Measurements from ENCODE around the gene LIPA.
A peak's percentile ranks its signal among the peaks of the same experiment; 100 is the strongest.
"Not testable (repeated sequence)": the region's sequence is repeated elsewhere in the genome, so short reads cannot be mapped to it uniquely, and the experiment has no call there.

The LIPA gene

DNA sequence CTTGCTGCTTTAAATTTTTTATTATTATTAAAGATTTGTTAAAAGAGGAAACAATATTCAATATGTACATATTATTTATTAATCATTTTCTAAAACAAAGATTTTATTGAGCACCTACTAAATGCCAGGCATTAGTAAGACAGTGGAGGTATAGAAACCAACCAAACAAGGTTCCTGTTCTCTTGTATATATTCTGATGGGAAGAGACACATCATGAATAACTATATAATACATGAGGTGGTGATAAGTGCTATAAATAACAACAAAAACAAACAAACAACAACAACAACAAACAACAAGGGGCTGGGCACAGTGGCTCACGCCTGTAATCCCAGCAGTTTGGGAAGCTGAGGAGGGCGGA, 630 bp upstream of the LIPA start:
- Histone ChIP-seq H3K4me1 (ENCODE audit: control insufficient read depth in 1 of 2, insufficient read depth in 1 of 2, low read depth in 1 of 2, low read length in 1 of 2) (peaks cover 18 to 23% of the 10 kb centered on the region in 2 experiments), H3K27me3 (peaks cover 22% of the 10 kb centered on the region), H3K36me3 (no peaks in the 10 kb centered on the region), H3K27ac (no peak overlapping the region), H3K4me3 (ENCODE audit: low read depth in 1 of 2, low read length in 1 of 2) (peak overlapping the region; percentile 62 to 74), H3K9me3 (no peaks in the 10 kb centered on the region)
- TF ChIP-seq, protein P1, sequence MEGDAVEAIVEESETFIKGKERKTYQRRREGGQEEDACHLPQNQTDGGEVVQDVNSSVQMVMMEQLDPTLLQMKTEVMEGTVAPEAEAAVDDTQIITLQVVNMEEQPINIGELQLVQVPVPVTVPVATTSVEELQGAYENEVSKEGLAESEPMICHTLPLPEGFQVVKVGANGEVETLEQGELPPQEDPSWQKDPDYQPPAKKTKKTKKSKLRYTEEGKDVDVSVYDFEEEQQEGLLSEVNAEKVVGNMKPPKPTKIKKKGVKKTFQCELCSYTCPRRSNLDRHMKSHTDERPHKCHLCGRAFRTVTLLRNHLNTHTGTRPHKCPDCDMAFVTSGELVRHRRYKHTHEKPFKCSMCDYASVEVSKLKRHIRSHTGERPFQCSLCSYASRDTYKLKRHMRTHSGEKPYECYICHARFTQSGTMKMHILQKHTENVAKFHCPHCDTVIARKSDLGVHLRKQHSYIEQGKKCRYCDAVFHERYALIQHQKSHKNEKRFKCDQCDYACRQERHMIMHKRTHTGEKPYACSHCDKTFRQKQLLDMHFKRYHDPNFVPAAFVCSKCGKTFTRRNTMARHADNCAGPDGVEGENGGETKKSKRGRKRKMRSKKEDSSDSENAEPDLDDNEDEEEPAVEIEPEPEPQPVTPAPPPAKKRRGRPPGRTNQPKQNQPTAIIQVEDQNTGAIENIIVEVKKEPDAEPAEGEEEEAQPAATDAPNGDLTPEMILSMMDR (IDR thresholded peaks at IDR 0.05), result no peak

DNA sequence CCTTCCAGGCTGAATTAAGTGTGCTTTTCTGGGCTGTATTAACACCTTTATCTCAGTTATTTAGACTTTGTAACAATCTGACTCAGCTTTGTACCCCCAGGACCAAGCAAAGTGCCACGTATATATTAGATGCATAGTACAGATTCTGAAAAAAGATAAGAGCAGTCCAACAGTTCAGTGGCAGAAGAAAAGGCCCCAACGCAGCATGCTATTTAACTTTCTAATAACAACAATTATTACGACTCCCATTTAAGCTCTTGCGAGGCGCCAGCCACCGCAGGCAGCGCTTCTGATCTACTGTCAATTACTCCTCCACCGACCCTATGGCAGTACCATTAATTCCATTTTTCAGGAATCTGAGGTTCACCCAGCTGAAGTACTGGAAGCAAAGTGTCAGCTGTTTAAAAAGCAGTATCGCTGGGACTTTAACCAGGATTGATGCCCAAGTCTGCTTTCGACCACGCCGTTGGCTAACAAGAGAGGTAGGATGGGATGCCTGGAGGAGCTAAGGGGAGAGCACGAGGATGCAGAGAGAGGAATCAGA, 638 bp downstream of the LIPA start:
- no peak overlapping the region for H3K27ac ChIP-seq
- TF ChIP-seq, protein P1 (IDR thresholded peaks at IDR 0.05), result no peak
- H3K4me1 ChIP-seq (ENCODE audit: control insufficient read depth in 1 of 2, insufficient read depth in 1 of 2, low read depth in 1 of 2, low read length in 1 of 2), result peaks cover 16 to 21% of the 10 kb centered on the region in 2 experiments
- peak overlapping the region; percentile 62 to 74 for H3K4me3 ChIP-seq (ENCODE audit: low read depth in 1 of 2, low read length in 1 of 2)
- H3K27me3 ChIP-seq, result peaks cover 22% of the 10 kb centered on the region
- H3K9me3 ChIP-seq, result no peaks in the 10 kb centered on the region
- no peaks in the 10 kb centered on the region for H3K36me3 ChIP-seq

DNA sequence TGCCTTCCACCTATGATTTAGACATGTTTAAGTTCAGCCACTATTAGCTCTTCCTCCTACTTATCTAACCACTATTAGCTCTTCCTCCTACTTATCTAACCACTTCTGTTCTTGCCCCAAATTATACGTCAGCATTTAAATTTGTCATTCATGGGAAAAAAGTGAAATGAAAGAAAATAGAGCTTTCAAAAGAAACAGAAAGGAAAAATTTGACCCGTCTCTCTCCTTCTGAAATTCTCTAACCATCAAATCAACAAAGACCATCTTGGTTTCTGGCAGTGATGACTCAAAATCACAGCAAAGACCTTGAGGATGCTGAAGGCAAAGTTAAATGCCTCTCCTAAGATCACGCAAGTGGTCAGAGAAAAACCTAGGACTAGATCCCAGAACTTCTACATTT, 2.6 kb downstream of the LIPA start:
- H3K27me3 ChIP-seq, result peaks cover 22% of the 10 kb centered on the region
- H3K9me3 ChIP-seq, result no peaks in the 10 kb centered on the region

DNA sequence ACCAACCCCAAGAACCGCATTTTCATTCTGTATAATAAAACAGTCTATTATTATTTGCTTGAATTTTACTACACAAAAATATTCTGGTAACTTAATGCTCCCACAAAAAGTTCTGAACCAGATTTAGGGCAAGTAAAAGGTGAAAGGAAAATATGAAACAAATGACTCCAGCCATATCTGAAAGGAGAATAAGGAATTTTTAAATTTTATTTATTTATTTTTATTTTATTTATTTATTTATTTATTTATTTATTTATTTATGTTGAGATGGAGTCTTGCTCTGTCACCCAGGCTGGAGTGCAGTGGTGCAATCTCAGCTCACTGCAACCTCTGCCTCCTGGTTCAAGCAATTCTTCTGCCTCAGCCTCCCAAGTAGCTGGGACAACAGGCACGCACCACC, 4.0 kb downstream of the LIPA start:
- Histone ChIP-seq H3K27me3 (peaks cover 22% of the 10 kb centered on the region), H3K4me1 (ENCODE audit: control insufficient read depth in 1 of 2, insufficient read depth in 1 of 2, low read depth in 1 of 2, low read length in 1 of 2) (peaks cover 11 to 20% of the 10 kb centered on the region in 2 experiments)
- not testable (repeated sequence) for H3K27ac ChIP-seq; H3K9me3 ChIP-seq; H3K4me3 ChIP-seq (ENCODE audit: low read depth in 1 of 2, low read length in 1 of 2); H3K36me3 ChIP-seq

More for the DNA sequence above, 2.6 kb downstream of the LIPA start:
- H3K4me3 ChIP-seq (ENCODE audit: low read depth in 1 of 2, low read length in 1 of 2), result no peak overlapping the region
- peaks cover 11 to 14% of the 10 kb centered on the region in 2 experiments for H3K4me1 ChIP-seq (ENCODE audit: control insufficient read depth in 1 of 2, insufficient read depth in 1 of 2, low read depth in 1 of 2, low read length in 1 of 2)
- TF ChIP-seq, protein P1 (IDR thresholded peaks at IDR 0.05), result no peak
- no peaks in the 10 kb centered on the region for H3K36me3 ChIP-seq
- H3K27ac ChIP-seq, result no peak overlapping the region

DNA sequence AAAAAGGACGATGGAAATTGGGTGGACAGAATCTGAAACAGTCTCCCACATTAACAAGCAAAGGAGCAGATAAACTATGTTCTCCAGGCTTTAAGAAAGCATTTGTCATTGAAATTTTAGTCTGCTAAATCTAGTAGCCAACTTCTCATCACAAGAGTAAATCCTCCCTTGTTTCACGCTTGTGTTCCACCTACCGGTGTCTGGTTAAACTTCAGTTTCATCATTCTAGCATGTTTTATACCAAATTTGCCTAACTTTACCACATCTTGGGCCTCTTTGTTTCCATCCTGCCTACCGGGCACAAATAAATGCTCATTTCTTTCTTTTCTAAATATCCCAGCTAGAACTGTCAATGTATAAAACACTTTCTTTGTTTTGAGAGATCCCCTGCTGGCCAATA, 5.8 kb downstream of the LIPA start:
- H3K4me1 ChIP-seq (ENCODE audit: control insufficient read depth in 1 of 2, insufficient read depth in 1 of 2, low read depth in 1 of 2, low read length in 1 of 2), result peaks cover 0 to 14% of the 10 kb centered on the region in 2 experiments
- H3K27ac ChIP-seq, result no peak overlapping the region
- H3K36me3 ChIP-seq, result no peaks in the 10 kb centered on the region
- TF ChIP-seq, protein P1 (IDR thresholded peaks at IDR 0.05), result no peak
- no peaks in the 10 kb centered on the region for H3K9me3 ChIP-seq
- peaks cover 8% of the 10 kb centered on the region for H3K27me3 ChIP-seq
- H3K4me3 ChIP-seq (ENCODE audit: low read depth in 1 of 2, low read length in 1 of 2), result no peak overlapping the region

DNA sequence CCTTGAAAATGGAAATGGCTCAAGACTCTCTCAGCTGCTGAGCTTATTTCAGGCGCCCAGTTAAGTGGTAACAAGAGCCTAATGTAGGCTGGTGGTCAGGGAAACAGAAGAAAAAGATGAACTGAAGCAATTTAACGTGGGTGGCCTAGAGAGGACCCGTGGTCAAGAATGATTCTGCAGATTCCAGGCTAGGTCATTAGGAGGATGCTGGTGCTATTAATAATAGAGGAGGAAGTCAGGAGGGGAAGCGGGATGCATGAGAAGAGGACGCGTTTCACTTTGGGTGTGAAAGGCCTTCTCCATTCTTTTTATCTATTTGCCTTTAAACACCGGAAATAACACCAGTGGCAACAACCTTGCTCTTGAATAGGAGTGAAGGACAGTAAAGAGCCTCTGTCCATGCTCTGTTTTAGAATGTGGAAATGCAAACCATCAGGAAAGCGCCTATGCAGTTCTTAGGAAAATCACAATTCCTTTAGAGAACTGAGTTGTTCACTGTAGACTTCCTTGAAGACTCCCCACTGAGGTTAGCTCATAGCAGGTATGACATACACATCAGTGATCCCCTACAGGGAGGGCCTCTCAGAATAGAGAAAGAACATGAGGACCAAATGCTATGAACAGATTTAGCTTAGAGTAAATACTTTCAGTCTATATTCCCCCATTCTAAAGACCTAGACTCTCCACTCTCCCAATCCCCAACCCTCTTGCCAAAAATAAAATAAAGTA, 8.6 kb downstream of the LIPA start:
- TF ChIP-seq, protein P1 (IDR thresholded peaks at IDR 0.05), result no peak
- Histone ChIP-seq H3K4me3 (ENCODE audit: low read depth in 1 of 2, low read length in 1 of 2) (no peak overlapping the region), H3K27me3 (no peaks in the 10 kb centered on the region), H3K9me3 (no peaks in the 10 kb centered on the region), H3K4me1 (ENCODE audit: control insufficient read depth in 1 of 2, insufficient read depth in 1 of 2, low read depth in 1 of 2, low read length in 1 of 2) (peaks cover 0 to 13% of the 10 kb centered on the region in 2 experiments), H3K36me3 (no peaks in the 10 kb centered on the region), H3K27ac (no peak overlapping the region)
